Activated gamma-delta T cell (primary cell): ENCODE measurements around the gene PPP1R16B.

Experiments used
- DNase-seq: peaks from one replicate; lab custom pipeline; 2025; lab: John Stamatoyannopoulos, UW

Gene PPP1R16B

DNA sequence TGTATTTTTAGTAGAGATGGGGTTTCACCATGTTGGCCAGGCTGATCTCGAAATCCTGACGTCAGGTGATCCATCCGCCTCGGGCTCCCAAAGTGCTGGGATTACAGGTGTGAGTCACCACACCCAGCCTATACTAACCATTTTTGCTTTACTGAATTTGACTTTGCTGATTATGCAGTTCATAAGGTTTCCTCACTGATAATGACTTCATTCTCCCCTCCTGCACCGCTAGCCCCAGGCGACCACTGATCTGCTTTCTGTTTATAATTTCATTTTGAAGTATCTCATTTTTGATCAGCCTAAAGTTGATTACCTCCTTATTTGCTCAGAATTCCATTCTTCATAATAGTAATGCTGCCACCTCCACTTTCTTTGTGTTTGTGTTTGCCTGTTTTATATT is 72.0 kb downstream of the PPP1R16B start:
- DNase-seq, result no peak

DNA sequence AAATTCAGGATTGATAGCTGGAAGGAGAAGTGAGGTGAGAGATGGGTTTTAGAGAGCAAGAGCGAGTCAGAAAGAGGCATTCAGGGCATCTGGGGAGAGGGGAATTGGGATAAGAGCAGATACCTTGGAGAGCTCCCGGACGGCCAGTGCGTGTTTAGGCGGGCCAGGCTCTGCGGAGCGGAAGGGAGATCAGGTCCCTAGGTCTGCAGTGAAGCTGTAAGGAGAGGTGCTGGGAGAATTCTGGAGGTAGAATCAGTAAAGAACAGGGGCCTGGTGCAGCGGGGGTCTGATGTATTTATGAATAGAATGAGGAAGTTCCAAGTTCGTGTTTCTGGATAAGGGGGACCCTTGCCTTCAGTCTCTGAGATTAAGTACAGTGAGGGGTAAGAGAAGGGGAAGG is 73.4 kb downstream of the PPP1R16B start:
- DNase-seq, result no peak

DNA sequence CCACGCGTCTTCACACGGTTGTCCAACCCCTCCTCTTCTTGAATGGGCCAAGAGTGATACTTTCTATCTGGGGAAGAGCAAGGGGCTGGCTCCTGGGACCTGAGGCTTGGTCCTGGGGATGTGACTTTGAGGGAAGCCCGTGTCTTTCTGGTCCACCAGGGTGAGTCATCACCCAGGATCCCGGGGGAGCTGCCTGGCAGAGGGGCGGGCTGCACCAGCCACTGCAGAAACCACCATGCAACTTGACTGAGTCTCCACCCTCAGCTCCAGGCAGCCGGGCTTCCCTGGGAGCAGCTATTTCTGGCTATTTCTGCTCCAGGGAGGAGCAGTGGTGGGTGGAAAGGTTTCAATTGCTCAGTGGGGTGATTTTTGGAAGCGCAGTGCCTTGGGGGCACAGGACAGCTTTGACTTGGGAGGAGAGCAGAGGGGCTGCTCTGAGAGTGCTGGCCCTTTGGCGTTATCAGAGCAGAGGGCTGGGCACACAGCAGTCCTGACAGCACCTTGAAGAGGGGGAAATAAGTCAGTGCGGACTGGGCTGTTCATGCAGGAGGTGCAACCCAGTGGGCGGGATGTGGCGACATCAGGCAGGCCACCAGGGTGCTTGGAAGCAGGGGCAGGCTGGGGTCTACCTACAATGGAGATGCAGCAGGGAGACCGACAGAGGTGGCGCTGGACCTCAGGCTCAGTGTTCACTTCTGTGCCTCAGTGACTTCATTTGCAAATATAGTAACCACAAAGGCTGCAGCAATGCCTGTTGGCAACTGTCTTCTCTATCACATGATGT is 75.6 kb downstream of the PPP1R16B start:
- no peak for DNase-seq

DNA sequence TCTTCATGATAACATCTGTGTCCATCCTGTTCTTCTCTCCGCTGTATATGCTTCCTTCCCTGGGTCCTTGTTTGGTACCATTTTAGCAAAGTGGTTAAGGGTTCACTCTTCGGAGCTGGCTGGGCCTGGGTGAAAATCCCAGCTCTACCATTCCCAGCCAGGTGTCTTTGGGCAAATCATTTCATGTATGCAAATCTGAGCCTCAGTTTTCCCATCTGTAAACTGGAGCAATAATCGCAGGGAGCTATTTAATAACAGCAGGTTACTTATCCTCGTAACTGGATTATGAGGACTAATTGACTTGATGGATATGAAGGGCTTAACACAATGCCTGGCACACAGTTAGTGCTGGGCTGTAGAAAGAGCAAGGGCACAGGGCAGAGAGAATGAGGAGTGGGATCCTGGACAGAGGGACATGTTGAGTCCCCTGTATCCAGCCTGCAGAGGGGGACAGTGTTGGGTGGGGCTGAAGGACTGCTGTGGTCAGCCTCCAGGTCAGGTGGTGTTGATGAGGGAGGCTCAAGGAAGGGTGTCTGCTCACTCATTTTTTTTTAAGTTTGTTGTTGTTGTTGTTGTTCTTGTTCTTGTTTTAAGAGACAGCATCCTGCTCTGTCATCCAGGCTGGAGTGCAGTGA is 76.4 kb downstream of the PPP1R16B start:
- no peak for DNase-seq

DNA sequence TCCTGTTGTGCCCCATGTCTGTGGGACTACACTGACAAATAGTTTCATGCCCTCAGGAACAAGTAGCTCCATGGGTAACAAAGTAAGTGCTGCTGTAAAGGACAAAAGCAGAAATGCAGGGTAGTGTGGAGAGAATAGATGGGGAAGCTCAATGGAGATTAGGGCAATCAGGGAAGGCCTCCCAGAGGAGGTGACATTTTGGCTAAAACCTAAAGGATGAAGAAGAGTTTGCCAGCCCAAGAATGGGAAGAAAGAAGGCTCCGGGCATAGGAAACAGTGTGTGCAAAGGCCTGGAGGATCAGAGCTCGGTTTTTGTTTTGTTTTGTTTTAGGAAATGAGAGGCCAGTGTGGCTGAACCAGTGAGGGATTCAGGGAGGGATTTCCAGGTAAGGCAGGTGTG is 77.1 kb downstream of the PPP1R16B start:
- no peak for DNase-seq

DNA sequence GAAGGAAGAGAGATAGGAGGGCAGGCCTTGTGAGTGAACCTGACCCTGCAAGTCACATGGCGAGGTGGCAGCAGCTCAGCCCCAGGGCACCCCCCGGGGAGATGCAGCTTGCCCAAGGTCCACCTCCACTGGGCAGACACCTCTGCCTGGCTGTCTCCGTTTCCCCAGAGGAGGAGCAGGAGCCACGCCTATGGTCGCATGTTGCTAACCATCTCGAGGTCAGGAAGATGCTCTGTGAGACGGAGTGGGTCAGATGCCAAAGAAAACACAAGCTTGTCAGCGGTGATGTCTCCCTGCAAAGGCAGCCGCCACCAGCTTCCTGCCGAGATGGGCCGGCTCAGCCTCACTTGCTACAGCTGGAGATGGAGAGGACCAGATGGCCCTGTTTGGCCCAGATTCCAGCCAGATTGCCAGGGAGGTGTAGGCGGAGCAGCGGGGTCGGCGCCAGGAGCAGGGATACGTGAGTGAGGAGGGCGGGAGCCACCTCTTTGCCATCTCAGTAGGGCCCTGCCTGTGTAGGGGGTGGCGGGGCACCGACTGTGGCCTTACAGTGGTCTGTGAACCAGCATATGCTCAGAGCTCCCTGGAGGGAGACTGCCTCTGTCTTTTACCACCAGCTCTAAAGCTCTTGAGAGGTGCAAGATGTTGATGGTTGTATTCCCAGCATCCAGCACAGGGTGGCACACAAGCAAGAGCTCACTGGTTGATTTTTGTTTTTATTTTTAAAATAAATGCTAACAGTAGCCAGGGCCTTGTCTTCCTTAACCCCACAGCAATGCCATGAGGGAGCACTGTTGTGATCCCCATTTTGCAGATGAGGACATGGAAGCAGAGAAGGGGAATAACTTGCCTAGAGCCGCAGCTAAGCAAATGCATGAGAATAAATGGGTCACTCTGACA is 77.8 kb downstream of the PPP1R16B start:
- no peak for DNase-seq

DNA sequence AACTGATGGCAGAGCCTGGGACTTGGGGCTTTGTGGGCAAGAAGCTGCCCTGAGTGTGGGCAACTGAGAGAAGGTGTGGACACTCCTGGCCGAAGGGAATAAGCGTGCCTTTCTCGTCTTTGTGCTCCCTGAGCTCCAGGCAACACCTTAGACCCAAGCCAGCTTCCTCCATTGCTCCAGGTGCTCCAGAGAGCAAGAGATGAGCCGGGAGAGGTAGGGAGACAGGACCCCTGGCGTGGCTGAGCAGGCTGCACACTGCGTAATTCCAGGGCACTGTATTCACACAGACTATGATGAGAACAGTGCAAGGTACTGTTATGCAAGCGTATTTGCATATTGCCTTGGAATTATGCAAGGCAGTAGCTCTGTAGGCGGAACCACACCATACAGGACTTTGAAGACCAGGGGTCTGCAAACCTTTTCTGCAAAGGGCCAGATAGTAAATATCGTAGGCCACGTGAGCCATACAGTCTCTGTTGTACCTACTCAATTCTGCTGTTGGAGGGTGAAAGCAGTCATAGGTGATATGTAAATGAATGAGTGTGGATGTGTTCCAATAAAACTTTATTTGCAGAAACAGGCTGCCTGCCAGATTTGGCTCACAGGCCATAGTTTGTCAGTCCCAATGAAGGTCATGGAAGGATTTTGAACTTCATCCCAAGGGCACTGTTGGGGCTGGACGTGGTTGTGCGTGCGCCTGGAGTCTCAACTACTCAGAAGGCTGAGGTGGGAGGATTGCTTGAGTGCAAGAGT is 78.7 kb downstream of the PPP1R16B start:
- DNase-seq, result no peak

DNA sequence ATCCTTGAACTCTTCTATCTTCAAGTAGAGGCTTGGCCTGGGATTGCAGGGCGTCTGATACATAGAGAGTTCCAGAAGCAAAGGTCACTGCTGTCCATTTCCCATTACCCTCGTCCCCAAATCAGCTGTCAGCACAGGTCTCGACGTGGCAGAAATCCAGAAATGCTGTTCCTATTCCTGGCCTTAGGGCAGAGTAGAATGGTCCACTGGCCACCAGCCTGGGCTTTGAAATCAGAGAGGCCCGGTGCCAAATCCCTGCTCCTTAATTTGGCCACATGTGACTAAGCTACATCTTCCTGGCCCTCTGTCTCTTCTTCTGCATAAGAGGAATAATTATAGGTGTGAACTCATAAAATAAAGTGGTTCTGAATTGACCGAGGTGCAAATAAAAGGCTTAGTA is 79.9 kb downstream of the PPP1R16B start:
- DNase-seq, result no peak

DNA sequence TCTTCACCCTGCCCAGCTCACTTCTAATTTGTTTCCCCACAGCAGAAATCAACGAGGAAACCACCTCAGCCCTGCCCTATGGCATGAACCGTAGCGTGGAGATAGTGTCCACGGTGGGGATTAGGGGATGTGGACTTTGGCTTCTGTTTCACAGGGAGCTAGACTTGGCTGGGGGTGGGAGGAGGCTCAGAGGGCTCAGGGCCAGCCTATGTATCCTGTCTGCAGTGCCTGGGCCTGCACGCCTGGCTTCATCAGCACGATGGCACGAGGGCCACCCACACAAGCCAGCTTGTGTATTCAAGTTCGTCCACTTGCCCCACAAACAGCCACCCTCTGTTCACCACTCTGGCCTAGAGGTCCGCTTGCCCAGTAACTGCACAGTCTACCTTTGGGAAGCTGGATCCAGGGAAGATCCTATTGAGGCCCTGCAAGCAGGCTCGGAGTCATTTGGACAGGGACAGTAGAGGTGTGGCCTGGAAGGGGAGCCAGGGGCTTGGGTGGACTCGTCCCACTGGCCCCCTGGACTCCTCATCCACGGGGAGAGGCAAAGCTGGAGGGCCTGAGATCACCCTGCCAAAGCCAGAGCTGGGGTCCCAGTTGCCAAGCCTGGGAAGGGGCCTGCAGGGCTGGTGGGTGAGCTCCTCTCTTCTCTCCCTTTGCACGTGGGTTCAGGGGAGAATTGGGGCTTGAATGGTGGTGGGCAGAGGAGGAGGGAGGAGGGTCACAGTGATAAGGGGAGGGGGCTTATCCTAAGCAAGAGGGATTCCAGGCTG is 82.7 kb downstream of the PPP1R16B start:
- DNase-seq, result no peak

DNA sequence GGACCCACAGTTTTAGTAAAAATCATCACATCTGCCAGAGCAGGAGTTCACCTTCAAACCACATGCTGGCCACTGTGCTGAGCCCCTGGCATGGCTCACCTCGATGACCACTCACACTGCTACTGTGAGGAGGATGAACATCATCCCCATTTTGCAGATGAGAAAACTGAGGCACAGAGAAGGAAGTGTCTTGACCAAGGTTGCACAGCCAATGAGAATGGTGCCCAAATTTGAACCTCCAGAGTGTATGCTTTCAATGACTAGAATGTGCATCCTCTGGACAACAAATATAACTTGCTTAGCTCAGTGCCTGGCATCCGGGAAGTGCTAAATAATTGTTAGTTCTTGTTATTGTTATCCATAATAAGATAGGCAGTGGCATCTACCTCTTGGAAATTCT is 83.6 kb downstream of the PPP1R16B start:
- DNase-seq, result no peak

DNA sequence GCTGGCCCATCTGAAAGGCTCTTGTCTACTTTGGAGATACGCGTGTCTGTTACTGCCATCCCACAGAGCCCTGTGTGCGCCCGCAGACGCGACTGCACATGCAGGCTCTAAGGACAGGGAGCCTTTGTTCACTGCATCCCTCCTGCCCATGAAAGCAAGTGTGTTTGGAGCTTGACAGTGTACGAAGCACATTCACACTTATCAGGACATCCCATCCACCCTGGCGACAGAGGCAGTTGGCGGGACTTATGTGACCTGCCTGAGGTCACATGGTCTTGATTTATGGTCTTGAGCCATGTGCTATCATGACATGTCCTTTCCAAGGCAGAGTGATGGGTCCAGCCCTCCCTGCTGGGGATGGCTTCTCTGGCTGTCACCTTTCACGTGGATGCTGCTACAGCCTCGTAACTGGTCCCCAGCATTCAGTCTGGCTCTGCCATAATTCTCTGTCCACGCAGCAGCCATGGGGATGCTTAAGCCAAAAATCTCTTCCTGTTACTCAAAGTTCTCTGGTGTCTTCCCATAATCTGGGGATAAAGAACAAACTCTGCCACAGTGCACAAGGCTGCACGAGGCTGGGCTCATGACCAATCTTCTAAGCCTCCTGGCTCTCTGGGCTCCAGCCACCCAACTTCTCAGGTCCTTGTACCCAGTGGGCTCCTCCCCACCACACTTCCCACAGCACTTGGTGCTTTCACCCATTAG is 84.4 kb downstream of the PPP1R16B start:
- DNase-seq, result no peak

DNA sequence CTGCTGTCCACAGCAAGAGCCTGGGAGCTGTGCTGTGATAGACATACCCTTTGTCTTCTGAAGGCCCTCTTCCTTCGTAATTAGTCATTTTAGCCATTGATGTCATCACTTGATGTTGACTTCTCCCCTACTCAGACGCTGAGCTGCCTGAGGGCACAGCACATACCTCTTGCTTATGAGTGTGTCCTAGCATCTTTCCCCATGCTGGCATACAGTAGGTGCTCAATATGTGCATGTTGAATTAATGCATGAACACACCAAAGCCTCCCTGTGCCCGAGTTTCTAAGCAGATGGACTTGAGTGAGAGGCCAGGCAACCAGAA is 85.0 kb downstream of the PPP1R16B start:
- DNase-seq, result no peak

DNA sequence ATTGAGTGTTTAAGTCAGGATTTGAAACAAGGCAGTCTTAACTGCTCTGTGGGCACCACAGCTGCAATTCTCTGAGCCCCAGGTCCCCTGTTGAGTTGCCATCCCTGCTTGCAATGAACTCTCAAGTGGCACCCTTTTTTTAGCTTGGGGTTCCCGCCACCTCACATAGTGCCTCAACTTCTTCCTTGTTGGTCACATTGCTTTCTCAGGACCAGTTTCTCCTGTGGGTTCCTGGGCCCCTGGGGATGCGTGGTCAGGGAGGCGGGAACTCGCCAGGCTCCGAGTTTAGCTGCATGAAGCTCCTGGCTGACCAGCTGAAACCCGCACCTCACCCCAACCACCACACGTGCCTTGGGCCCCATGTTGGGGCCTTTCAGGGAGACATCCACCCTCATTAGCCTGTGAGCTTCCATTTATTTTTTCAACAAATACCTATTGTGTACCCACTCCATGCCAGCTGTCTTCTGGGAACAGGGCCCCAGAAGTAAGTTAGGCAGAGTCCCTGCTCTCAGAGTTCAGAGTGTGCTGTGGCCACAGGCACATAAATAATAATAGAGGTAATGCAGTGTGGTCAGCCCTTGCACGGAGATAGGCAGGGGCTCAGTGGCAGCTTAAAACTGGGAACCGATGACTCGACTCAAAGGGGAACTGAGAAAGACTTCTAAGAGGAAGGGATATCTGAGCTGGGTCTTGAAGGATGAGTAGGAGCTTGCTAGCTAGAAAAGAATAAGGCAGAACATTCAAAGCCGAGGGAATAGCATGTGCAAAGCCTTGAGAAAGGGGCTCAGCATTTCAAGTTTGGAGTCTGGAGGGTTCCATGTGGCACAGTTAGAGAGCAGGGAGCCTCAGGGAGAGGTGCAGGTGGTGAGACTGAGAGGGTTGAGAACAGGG is 86.8 kb downstream of the PPP1R16B start:
- DNase-seq, result no peak

DNA sequence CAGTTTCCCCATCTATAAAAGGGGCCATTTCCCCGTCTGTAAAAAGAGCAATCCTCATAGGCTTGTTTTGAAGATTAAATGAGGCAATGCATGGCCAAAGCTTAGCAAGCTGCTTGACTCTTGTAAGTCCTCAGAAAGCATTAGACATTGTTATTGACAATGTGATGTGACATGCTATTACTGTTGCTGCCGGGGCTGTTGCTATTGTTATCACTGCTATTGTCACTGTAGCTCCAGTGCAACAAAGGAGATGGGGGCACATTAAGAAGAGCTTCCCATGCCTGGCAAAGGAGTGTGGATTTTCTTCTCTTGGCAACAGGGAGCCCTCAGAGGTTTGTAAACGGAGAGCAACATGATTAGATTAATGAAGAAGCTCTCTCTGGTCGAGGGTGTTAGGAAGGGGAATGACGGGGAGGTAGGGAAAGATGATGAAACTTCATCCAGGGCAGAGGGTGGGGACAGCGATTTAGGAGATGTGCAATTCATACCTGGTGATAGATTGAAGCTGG is 87.6 kb downstream of the PPP1R16B start:
- DNase-seq, result no peak

DNA sequence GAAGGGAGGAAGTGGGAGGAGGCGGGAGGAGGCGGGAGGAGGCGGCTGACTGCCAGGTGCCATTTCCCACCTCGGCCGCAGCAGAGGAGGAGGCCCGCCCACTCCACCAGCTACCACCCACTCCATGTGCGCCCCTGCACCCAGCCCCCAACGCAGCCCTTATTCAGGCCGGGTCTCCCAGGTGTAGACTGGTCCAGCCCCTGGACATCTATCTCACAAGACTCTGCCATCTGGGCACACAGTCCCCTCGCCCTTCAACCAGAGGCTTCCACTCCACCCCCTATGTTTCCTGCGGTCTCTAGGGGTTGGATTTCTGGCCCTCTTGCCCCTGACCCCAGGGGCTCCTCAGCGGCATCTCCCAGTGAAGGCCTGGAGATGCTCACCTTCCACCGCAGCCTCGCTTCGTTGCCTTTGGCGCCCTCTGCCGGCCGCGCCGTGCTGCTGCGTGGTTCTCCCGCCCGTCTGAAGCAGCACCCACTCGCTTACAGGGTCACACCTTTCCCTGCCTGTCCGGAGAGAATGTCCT is 88.1 kb downstream of the PPP1R16B start:
- peak; percentile 66 for DNase-seq

DNA sequence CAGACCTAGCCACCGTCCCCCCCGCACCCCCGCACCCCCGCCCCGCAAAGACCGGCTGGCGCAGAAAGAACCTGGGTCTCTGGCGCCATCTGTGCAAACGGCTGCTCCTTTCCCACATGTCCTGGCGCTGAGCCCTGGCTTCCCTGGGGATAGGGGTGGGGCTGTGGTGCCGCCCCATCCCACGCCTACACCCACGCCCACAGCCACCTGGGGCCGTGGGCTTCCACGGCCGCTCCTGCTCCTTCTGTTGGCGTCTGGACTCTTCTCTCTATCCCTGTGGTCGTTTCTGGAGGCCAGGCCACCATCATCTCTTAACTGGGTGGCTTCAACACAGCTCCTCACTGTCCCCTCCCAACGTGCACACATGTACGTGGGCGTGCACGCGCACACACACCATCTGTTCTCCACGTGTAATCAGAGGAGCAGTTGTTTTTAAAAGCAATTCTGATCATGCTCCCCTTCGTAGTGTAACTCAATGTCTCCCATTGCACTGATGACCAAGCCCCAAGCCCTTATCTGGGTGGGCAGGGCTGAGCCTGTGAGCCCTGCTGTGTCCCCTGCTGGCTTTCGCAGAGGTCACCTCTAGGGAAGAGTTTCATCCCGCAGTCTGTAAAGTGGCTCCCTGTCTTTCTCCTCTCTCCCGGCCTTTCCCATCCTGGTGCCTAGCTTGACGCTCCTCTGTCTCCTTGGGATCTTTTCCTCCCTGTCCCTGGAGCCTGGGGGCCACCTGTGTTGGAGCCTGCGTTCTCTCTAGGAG is 88.8 kb downstream of the PPP1R16B start:
- DNase-seq, result no peak

DNA sequence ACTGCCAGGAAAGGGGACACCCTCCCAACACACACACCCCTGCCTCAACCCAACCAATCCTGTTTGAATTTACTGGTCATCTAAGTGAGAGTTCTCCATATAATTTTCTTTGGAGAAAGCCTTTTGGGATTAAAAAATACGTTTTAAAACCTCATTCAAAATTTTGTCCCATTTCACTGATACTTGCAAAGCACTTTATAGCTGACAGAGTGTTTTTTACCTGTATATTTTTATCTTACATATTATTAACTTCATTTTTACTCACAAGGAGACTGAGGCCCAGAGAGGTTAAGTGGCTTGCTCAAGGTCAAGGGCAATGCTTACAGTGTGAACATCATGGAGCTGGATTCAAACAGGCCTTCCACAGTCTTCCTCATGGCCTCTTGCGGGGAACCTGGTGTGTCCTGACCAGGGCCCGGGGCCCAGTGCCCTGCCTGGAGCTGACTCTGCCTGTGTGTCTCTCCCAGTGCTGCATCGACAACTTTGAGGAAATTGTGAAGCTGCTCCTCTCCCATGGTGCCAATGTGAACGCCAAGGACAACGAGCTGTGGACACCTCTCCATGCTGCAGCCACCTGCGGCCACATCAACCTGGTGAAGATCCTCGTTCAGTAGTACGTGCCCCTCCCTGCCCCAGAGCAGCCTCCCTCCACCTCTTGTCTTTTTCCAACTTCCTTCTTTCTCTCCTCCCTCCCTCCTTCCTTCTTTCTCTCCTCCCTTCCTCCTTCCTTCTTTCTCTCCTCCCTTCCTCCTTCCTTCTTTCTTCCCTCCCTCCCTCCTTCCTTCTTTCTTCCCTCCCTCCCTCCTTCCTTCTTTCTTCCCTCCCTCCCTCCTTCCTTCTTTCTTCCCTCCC is 89.8 kb downstream of the PPP1R16B start:
- no peak for DNase-seq
